ENCODE data around the gene WDR49. TPM values are rescaled to one million over a fixed set of nuclear protein-coding genes. Genes with fewer than 3 reads are reported as not detected.
"Not testable (repeated sequence)": the region's sequence is repeated elsewhere in the genome, so short reads cannot be mapped to it uniquely, and the experiment has no call there.

Gene WDR49
- total and polyA plus RNA-seq, 11 donors: 0.03 to 8.7 (median 1.7) TPM

GRCh38 chr3:167644611-167645010, 9.1 kb downstream of the WDR49 start:
- intact Hi-C loops (cut with DNase I): no loop called here
- 58 to 75% (median 66%) methylated on average over 1 of the region's 1 CpG for WGBS, 4 donors
- H3K27me3 ChIP-seq: no peaks in the 10 kb centered on the region
- no peak for TF ChIP-seq CTCF (IDR thresholded peaks at IDR 0.05)
- no peaks in the 10 kb centered on the region for H3K4me1 ChIP-seq
- ATAC-seq (no peak), DNase-seq (no peak)
- peaks cover 0 to 24% (median 7%) of the 10 kb centered on the region in 12 donors for H3K9me3 ChIP-seq
- no peak overlapping the region for H3K4me3 ChIP-seq
- no peak overlapping the region for H3K27ac ChIP-seq
- H3K36me3 ChIP-seq: no peaks in the 10 kb centered on the region

GRCh38 chr3:167631471-167631870, 22.3 kb downstream of the WDR49 start:
- H3K4me3 ChIP-seq: no peak overlapping the region

GRCh38 chr3:167626490-167626889, 27.3 kb downstream of the WDR49 start:
- H3K4me1 ChIP-seq: no peaks in the 10 kb centered on the region
- H3K36me3 ChIP-seq: no peaks in the 10 kb centered on the region
- H3K4me3 ChIP-seq: no peak overlapping the region
- H3K27ac ChIP-seq: no peak overlapping the region
- H3K9me3 ChIP-seq: no peaks in the 10 kb centered on the region
- intact Hi-C loops (cut with DNase I): no loop called here
- no peak for TF ChIP-seq POLR2A (IDR thresholded peaks at IDR 0.05)
- TF ChIP-seq CTCF (IDR thresholded peaks at IDR 0.05): no peak
- ATAC-seq (no peak), DNase-seq (no peak)
- H3K27me3 ChIP-seq: no peaks in the 10 kb centered on the region

More at GRCh38 chr3:167631471-167631870, 22.3 kb downstream of the WDR49 start:
- TF ChIP-seq POLR2A (IDR thresholded peaks at IDR 0.05) (no peak), CTCF (IDR thresholded peaks at IDR 0.05) (no peak)
- WGBS, 4 donors: 52 to 79% (median 58%) methylated on average over 5 of the region's 5 CpGs
- Histone ChIP-seq H3K27ac (no peak overlapping the region), H3K9me3 (no peaks in the 10 kb centered on the region), H3K4me1 (no peaks in the 10 kb centered on the region), H3K27me3 (no peaks in the 10 kb centered on the region), H3K36me3 (no peaks in the 10 kb centered on the region)
- intact Hi-C loops (cut with DNase I): no loop called here
- ATAC-seq: no peak
- DNase-seq: no peak

- Histone ChIP-seq H3K9me3 (no peaks in the 10 kb centered on the region), H3K27me3 (no peaks in the 10 kb centered on the region), H3K4me3 (no peak overlapping the region), H3K4me1 (no peaks in the 10 kb centered on the region), H3K27ac (no peak overlapping the region), H3K36me3 (no peaks in the 10 kb centered on the region)
- no peak for ATAC-seq
- WGBS, 4 donors: 82 to 88% (median 84%) methylated on average over 3 of the region's 3 CpGs
- intact Hi-C loops (cut with DNase I): no loop called here
- no peak for TF ChIP-seq POLR2A (IDR thresholded peaks at IDR 0.05)
- no peak for TF ChIP-seq CTCF (IDR thresholded peaks at IDR 0.05)
- no peak for DNase-seq
Observed at GRCh38 chr3:167615030-167615429, 38.7 kb downstream of the WDR49 start.

- H3K27ac ChIP-seq; H3K4me3 ChIP-seq; DNase-seq; H3K4me1 ChIP-seq; H3K36me3 ChIP-seq; ATAC-seq; intact Hi-C loops (cut with DNase I); H3K9me3 ChIP-seq; H3K27me3 ChIP-seq: not testable (repeated sequence)
- WGBS, 4 donors: 69 to 79% (median 77%) methylated on average over 5 of the region's 5 CpGs
Observed at GRCh38 chr3:167614196-167614595, 39.5 kb downstream of the WDR49 start.

Data from heart left ventricle (tissue), 16 donors.